ENCODE data around the gene FOS. TPM values are rescaled to one million over a fixed set of nuclear protein-coding genes. Genes with fewer than 3 reads are reported as not detected.
"Not testable (repeated sequence)": the region's sequence is repeated elsewhere in the genome, so short reads cannot be mapped to it uniquely, and the experiment has no call there.

FOS gene
- total RNA-seq, 2 experiments from 2014 or later: 81.8 to 84.6 TPM

DNA sequence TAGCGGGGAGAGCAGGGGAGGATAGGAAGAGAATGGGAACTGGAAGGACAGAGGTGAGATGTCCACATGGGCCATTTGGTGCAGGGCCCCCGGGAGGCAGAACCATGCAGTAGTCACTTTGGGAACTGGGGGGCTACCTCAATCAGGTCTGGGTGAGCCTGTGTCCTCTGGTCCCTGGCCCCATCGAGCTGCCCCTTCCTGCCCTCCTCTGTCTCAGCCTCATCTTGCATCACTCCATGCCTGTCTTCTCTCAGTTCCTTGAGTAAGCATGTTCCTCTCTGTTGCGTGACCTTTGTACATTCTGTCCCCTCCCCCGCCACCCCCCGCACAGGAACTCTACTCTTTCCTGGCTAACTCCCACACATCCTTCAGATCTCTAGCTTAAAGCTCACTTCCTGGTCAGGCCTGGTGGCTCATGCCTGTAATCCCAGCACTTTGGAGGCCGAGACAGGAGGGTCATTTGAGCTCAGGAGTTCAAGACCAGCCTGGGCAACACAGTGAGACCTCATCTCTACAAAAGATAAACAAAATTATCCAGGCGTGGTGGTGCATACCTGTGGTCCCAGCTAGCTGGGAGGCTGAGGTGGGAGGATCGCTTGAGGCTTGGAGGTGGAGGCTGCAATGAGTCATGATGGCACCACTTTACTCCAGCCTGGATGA is 23.2 kb downstream of the FOS start:
- intact Hi-C loops (cut with micrococcal nuclease): loop anchor here (5.0 to 10.0 kb wide), 2 partner anchors 263 to 354 kb away; no protein-coding TSS in a partner anchor
- Mint-ChIP-seq H3K27ac (peak overlapping the region; percentile 83), H3K36me3 (ENCODE audit: low read depth) (no peaks in the 10 kb centered on the region), H3K4me1 (ENCODE audit: low read depth) (peaks cover 22% of the 10 kb centered on the region), H3K27me3 (no peaks in the 10 kb centered on the region), H3K4me3 (peak overlapping the region; percentile 4), H3K9me3 (peaks cover 2% of the 10 kb centered on the region)
- ATAC-seq (peak; percentile 80), DNase-seq (peak; percentile 81)
- ChIA-PET CTCF (interaction anchor here (0.7 to 16.2 kb wide), 22 partner anchors 11 to 441 kb away, joined by 3 to 268 read pairs (median 4); partner anchors contain the start of gene NEK9), POLR2A (interaction anchor here (0.7 to 1.5 kb wide), 8 partner anchors 145 to 275 kb away, joined by 3 to 5 read pairs (median 3); no protein-coding TSS in a partner anchor)
- TF ChIP-seq, protein P1, sequence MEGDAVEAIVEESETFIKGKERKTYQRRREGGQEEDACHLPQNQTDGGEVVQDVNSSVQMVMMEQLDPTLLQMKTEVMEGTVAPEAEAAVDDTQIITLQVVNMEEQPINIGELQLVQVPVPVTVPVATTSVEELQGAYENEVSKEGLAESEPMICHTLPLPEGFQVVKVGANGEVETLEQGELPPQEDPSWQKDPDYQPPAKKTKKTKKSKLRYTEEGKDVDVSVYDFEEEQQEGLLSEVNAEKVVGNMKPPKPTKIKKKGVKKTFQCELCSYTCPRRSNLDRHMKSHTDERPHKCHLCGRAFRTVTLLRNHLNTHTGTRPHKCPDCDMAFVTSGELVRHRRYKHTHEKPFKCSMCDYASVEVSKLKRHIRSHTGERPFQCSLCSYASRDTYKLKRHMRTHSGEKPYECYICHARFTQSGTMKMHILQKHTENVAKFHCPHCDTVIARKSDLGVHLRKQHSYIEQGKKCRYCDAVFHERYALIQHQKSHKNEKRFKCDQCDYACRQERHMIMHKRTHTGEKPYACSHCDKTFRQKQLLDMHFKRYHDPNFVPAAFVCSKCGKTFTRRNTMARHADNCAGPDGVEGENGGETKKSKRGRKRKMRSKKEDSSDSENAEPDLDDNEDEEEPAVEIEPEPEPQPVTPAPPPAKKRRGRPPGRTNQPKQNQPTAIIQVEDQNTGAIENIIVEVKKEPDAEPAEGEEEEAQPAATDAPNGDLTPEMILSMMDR (IDR thresholded peaks at IDR 0.05): no peak

DNA sequence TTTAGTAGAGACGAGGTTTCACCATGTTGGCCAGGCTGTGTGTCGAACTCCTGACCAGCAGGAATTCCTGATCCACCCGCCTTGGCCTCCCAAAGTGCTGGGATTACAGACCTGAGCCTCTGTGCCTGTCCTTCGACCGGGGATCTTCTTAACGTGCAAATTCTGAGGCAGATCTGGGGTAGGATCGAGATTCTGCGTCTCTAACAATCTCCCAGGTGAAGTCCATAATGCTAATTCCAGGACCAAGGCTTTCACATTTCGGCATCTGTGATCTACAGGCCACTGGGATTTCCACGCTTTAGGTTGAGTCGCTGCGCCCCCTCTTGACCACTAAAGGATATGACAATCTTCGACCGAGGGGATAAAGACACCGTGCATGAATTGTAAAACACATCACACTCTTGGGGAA is 24.8 kb downstream of the FOS start:
- TF ChIP-seq, protein P1 (IDR thresholded peaks at IDR 0.05): peak; percentile 92
- peak overlapping the region; percentile 28 for H3K27ac Mint-ChIP-seq
- no peak overlapping the region for H3K4me3 Mint-ChIP-seq
- peaks cover 2% of the 10 kb centered on the region for H3K9me3 Mint-ChIP-seq
- POLR2A ChIA-PET: interaction anchor here (0.6 kb wide), 1 partner anchor 169 kb away, joined by 3 read pairs; no protein-coding TSS in a partner anchor
- intact Hi-C loops (cut with micrococcal nuclease): loop anchor here (5.0 to 10.0 kb wide), 2 partner anchors 261 to 356 kb away; no protein-coding TSS in a partner anchor
- CTCF ChIA-PET: interaction anchor here (0.6 to 16.2 kb wide), 26 partner anchors 8 to 443 kb away, joined by 3 to 268 read pairs (median 5); partner anchors contain the start of genes BATF and NEK9
- H3K27me3 Mint-ChIP-seq: peaks cover 1% of the 10 kb centered on the region
- H3K36me3 Mint-ChIP-seq (ENCODE audit: low read depth): no peaks in the 10 kb centered on the region
- ATAC-seq (peak; percentile 67), DNase-seq (peak; percentile 73)
- H3K4me1 Mint-ChIP-seq (ENCODE audit: low read depth): peaks cover 28% of the 10 kb centered on the region

DNA sequence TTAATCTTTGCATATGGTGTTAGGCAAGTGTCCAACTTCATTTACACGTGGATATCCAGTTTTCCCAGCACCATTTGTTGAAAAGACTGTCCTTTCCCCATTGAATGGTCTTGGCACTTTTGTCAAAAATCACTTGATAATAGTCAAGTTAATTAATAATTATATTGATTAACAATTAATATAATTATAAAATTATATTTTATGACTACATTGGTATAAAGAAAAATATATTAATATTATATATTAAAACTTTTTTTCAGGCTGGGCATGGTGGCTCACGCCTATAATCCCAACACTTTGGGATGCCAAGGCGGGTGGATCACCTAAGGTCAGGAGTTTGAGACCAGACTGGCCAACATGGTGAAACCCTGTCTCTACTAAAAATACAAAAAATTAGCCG is 27.8 kb downstream of the FOS start:
- CTCF ChIA-PET: interaction anchor here (0.9 to 16.2 kb wide), 10 partner anchors 11 to 354 kb away, joined by 3 to 268 read pairs (median 4); partner anchors contain the start of genes ERG28 and TTLL5
- H3K27me3 Mint-ChIP-seq; ATAC-seq; POLR2A ChIA-PET; H3K27ac Mint-ChIP-seq; H3K36me3 Mint-ChIP-seq (ENCODE audit: low read depth); H3K9me3 Mint-ChIP-seq; DNase-seq; H3K4me3 Mint-ChIP-seq: not testable (repeated sequence)
- intact Hi-C loops (cut with micrococcal nuclease): loop anchor here (5.0 to 10.0 kb wide), 2 partner anchors 258 to 346 kb away; no protein-coding TSS in a partner anchor
- H3K4me1 Mint-ChIP-seq (ENCODE audit: low read depth): peaks cover 21% of the 10 kb centered on the region

DNA sequence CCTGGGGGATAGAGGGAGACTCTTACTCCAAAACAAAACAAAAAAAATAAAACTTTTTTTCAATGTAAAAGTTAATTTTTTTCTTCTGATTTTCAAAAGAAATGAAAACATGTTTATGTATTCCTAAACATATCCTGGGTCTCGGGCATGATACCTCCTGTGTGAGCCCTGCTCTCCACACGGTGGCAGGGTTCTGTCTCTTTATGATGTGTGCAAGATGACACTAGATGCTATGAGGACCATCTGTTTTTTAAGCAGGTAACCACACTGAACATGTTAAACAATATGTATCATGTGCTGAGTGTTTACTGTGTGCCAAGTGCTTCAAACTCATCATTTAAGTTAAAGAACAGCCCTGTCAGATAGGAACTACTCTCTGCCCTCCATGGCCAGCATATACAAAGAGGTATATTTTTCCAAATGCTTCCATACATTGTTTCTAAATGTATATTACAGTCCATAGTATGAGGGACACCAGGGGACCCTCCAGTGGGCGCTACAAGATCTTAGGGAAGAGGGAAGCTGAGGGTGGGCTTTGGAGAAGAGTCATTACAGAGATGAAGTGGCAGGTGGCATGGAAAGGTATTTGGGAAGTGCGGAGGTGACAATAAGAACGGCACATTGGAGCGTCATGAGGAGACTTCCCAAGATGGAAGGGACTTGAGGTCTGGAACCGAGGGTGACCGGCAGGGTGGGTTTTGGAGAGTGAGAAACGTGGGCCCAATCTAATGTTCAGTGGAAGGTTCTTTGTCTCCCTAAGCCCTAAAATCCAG is 28.5 kb downstream of the FOS start:
- TF ChIP-seq, protein P1 (IDR thresholded peaks at IDR 0.05): no peak
- H3K4me1 Mint-ChIP-seq (ENCODE audit: low read depth): peaks cover 15% of the 10 kb centered on the region
- H3K36me3 Mint-ChIP-seq (ENCODE audit: low read depth): no peaks in the 10 kb centered on the region
- ATAC-seq: peak; percentile 26
- no peak overlapping the region for H3K4me3 Mint-ChIP-seq
- peaks cover 2% of the 10 kb centered on the region for H3K9me3 Mint-ChIP-seq
- H3K27me3 Mint-ChIP-seq: peaks cover 1% of the 10 kb centered on the region
- no peak overlapping the region for H3K27ac Mint-ChIP-seq
- POLR2A ChIA-PET: no interaction called here
- CTCF ChIA-PET: interaction anchor here (0.6 to 16.2 kb wide), 28 partner anchors 8 to 357 kb away, joined by 3 to 268 read pairs (median 4); no protein-coding TSS in a partner anchor
- peak; percentile 61 for DNase-seq
- intact Hi-C loops (cut with micrococcal nuclease): loop anchor here (1.0 to 10.0 kb wide), 3 partner anchors 181 to 345 kb away; no protein-coding TSS in a partner anchor

DNA sequence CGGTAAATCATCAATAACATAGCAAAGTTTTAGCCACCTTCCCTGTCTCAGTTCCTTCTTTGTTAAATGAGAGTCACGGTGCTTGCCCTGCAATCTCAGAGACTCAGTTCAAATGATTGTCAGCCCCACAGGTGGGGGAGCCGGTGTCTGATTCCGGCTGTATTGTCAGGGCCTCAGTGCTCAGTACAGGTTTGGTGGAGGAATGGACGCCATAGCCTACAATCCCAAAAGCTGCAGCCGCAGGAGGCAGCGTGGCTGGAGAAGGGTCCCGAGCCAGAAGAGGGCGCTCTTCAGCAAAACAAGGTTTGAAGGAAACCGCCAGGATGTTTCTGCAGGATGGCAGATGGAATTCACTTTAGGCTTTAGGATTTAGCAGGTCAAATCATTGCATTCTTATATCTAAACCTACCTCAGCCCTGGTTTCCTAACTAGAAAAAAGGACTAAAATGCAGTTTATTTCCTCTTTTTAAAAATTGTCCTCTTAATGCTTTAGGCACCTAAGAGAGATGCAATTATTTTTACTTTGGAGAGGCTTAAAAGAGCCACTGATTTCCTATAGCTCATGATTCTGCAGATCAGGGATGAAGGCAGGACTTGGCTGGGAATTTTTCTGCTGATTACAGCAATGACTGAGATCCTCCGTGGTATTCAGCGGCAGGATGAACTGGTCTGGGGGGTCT is 29.2 kb downstream of the FOS start:
- POLR2A ChIA-PET: no interaction called here
- peaks cover 13% of the 10 kb centered on the region for H3K4me1 Mint-ChIP-seq (ENCODE audit: low read depth)
- TF ChIP-seq, protein P1 (IDR thresholded peaks at IDR 0.05): peak; percentile 97
- no peak overlapping the region for H3K4me3 Mint-ChIP-seq
- CTCF ChIA-PET: interaction anchor here (0.6 to 16.2 kb wide), 39 partner anchors 9 to 362 kb away, joined by 3 to 268 read pairs (median 4); no protein-coding TSS in a partner anchor
- no peaks in the 10 kb centered on the region for H3K9me3 Mint-ChIP-seq
- no peak overlapping the region for H3K27ac Mint-ChIP-seq
- intact Hi-C loops (cut with micrococcal nuclease): loop anchor here (1.0 to 10.0 kb wide), 3 partner anchors 180 to 344 kb away; no protein-coding TSS in a partner anchor
- ATAC-seq (peak; percentile 62), DNase-seq (peak; percentile 82)
- no peaks in the 10 kb centered on the region for H3K36me3 Mint-ChIP-seq (ENCODE audit: low read depth)
- H3K27me3 Mint-ChIP-seq: peaks cover 1% of the 10 kb centered on the region

DNA sequence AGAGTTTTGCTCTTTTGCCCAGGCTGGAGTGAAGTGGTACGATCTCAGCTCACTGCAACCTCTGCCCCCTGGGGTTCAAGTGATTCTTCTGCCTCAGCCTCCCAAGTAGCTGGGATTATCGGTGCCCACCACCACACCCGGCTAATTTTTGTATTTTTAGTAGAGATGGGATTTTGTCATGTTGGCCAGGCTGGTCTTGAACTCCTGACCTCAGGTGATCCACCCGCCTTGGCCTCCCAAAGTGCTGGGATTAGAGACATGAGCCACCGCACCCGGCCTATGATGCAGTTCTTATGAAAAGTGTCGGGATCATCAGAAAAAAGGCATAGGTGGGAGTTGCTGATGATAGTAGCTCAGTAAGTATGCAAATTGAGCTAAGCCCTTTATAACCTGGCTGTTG is 30.4 kb downstream of the FOS start:
- not testable (repeated sequence) for H3K4me1 Mint-ChIP-seq (ENCODE audit: low read depth); H3K36me3 Mint-ChIP-seq (ENCODE audit: low read depth); H3K27ac Mint-ChIP-seq; ATAC-seq; H3K9me3 Mint-ChIP-seq; H3K27me3 Mint-ChIP-seq; DNase-seq; H3K4me3 Mint-ChIP-seq
- ChIA-PET CTCF (interaction anchor here (0.9 to 16.2 kb wide), 20 partner anchors 9 to 363 kb away, joined by 3 to 268 read pairs (median 6); no protein-coding TSS in a partner anchor), POLR2A (interaction anchor here (0.7 kb wide), 1 partner anchor 109 kb away, joined by 5 read pairs; no protein-coding TSS in a partner anchor)
- intact Hi-C loops (cut with micrococcal nuclease): loop anchor here (5.0 to 10.0 kb wide), 2 partner anchors 256 to 343 kb away; no protein-coding TSS in a partner anchor

DNA sequence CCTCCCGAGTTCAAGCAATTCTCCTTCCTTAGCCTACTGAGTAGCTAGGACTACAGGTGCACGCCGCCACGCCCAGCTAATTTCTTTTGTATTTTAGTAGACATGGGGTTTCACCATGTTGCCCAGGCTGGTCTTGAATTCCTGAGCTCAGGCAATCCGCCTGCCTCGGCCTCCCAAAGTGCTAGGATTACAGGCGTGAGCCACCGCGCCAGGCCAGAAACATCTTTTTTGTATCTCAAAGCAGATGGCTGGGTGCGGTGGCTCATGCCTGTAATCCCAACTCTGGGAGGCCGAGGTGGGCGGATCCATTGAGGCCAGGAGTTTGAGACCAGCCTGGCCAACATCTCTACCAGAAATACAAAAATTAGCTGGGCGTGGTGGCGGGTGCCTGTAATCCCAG is 30.9 kb downstream of the FOS start:
- not testable (repeated sequence) for H3K27me3 Mint-ChIP-seq; DNase-seq; H3K27ac Mint-ChIP-seq; ATAC-seq; H3K9me3 Mint-ChIP-seq; H3K4me1 Mint-ChIP-seq (ENCODE audit: low read depth); H3K4me3 Mint-ChIP-seq; H3K36me3 Mint-ChIP-seq (ENCODE audit: low read depth)
- POLR2A ChIA-PET: interaction anchor here (0.7 kb wide), 1 partner anchor 108 kb away, joined by 5 read pairs; no protein-coding TSS in a partner anchor
- intact Hi-C loops (cut with micrococcal nuclease): loop anchor here (5.0 to 10.0 kb wide), 2 partner anchors 255 to 343 kb away; no protein-coding TSS in a partner anchor
- CTCF ChIA-PET: interaction anchor here (0.9 to 16.2 kb wide), 15 partner anchors 8 to 345 kb away, joined by 3 to 268 read pairs (median 7); no protein-coding TSS in a partner anchor

Measured in activated CD8-positive, alpha-beta T cell treated with anti-CD3 and anti-CD28 coated beads for 36 hours (primary cell).